HepG2 (cell line): Measurements from ENCODE around the gene RCOR1. TPM values are rescaled to one million over a fixed set of nuclear protein-coding genes. Genes with fewer than 3 reads are reported as not detected.

Experiments used
- CBX1 ChIP-seq: IDR thresholded peaks from one replicate; pipeline ENCODE4 v1.6.1; 2016; ENCODE audit warnings: antibody characterized with exemption, low read depth
- GZF1 ChIP-seq: sonication (generic); formaldehyde crosslinking; IDR thresholded peaks from 2 replicates; pipeline ENCODE4 v1.5.1; 2020; ENCODE audit warnings: mild to moderate bottlenecking, missing genetic modification reagents
- NAIF1 ChIP-seq: sonication (generic); formaldehyde crosslinking; IDR thresholded peaks from 2 replicates; pipeline ENCODE4 v1.5.0; 2020; ENCODE audit warnings: mild to moderate bottlenecking, missing genetic modification reagents, borderline replicate concordance
- NCOA2 ChIP-seq: sonication (generic); formaldehyde crosslinking; IDR thresholded peaks from 2 replicates; pipeline ENCODE4 v1.8.0; 2022; ENCODE audit warnings: inconsistent platforms
- NPAS2 ChIP-seq: sonication (generic); formaldehyde crosslinking; IDR thresholded peaks from 2 replicates; pipeline ENCODE4 v1.8.0; 2022; ENCODE audit warnings: mild to moderate bottlenecking, missing genetic modification reagents, borderline replicate concordance
- PATZ1 ChIP-seq: sonication (generic); formaldehyde crosslinking; IDR thresholded peaks from 2 replicates; pipeline ENCODE4 v1.4.0; 2020; ENCODE audit warnings: missing genetic modification reagents
- STAG1 ChIP-seq: sonication (generic); formaldehyde crosslinking; IDR thresholded peaks from 2 replicates; pipeline ENCODE4 v1.4.0; 2020; ENCODE audit warnings: missing genetic modification reagents
- TBX2 ChIP-seq: sonication (generic); formaldehyde crosslinking; IDR thresholded peaks from 2 replicates; pipeline ENCODE4 v1.5.0; 2020; ENCODE audit warnings: missing genetic modification reagents, mild to moderate bottlenecking, borderline replicate concordance
- TFDP2 ChIP-seq: sonication (generic); formaldehyde crosslinking; IDR thresholded peaks from 2 replicates; pipeline ENCODE4 v1.4.0; 2020; ENCODE audit warnings: missing genetic modification reagents
- ZBTB33 ChIP-seq: sonication (generic); formaldehyde crosslinking; IDR thresholded peaks from 2 replicates; pipeline ENCODE4 v1.4.0; 2020; ENCODE audit warnings: missing genetic modification reagents
- ZMYM3 ChIP-seq: sonication (generic); formaldehyde crosslinking; IDR thresholded peaks from 2 replicates; pipeline ENCODE4 v1.5.1; 2020; ENCODE audit warnings: mild to moderate bottlenecking, missing genetic modification reagents
- ZNF230 ChIP-seq: sonication (generic); formaldehyde crosslinking; IDR thresholded peaks from 2 replicates; pipeline ENCODE4 v1.4.0; 2020; ENCODE audit warnings: mild to moderate bottlenecking, missing genetic modification reagents
- ZNF572 ChIP-seq: sonication (generic); formaldehyde crosslinking; IDR thresholded peaks from 2 replicates; pipeline ENCODE4 v1.5.1; 2020; ENCODE audit warnings: mild to moderate bottlenecking, missing genetic modification reagents
- ZNF646 ChIP-seq: sonication (generic); formaldehyde crosslinking; IDR thresholded peaks from 2 replicates; pipeline ENCODE4 v1.9.0; 2021; ENCODE audit warnings: mild to moderate bottlenecking, missing genetic modification reagents
- ZNF710 ChIP-seq: sonication (generic); formaldehyde crosslinking; IDR thresholded peaks from 2 replicates; pipeline ENCODE4 v1.5.0; 2020; ENCODE audit warnings: mild to moderate bottlenecking, missing genetic modification reagents, borderline replicate concordance
- polyA plus RNA-seq, 8 experiments: library from polyadenylated mRNA; depleted of rRNA in 3 of 8; stranded (reverse) in 7 of 8; unstranded in 1 of 8; fragments of >200 nt; fragmentation: Illumina TruSeq in 4 of 8; extraction: Trizol in 4 of 8; gene quantifications; 2 replicates each; pipeline versions ENCODE4 v1.2.1 to v1.2.3, GENCODE V29; 2011 to 2016; ENCODE audit warnings: low read depth in 4 of 8, missing spikeins in 1 of 8, mixed read lengths in 1 of 8; ENCODE audit not compliant: insufficient read depth in 1 of 8
- total RNA-seq, 5 experiments: library from RNA; depleted of rRNA; stranded (reverse); fragments of >200 nt; fragmentation: Illumina TruSeq; extraction: Trizol; gene quantifications; 2 replicates each; pipeline ENCODE4 v1.2.3, GENCODE V29; 2016; ENCODE audit warnings: low read depth in 1 of 5

Gene RCOR1
- total and polyA plus RNA-seq, 2 of the 13 experiments (the other 11 are each of a cell fraction or from before 2014, with no cell fraction given), result 10.2 to 11.1 TPM

GRCh38 chr14:102593061-102593824 lies 794 bp downstream of the RCOR1 start (continued):
- no peak for TF ChIP-seq ZNF646
- 0 out of 2 replicates have a peak, but pooled peaks have one; percentile 5 for TF ChIP-seq STAG1 (CRISPR knock-in tag)
- TF ChIP-seq PATZ1 (CRISPR knock-in tag), result peak; percentile 70
- no peak for TF ChIP-seq NPAS2
- TF ChIP-seq TBX2 (CRISPR knock-in tag), result 0 out of 2 replicates have a peak, but pooled peaks have one; percentile 19
- no peak for TF ChIP-seq TFDP2 (CRISPR knock-in tag)
- TF ChIP-seq NAIF1, result no peak
- TF ChIP-seq CBX1, result no peak
- no peak for TF ChIP-seq GZF1 (CRISPR knock-in tag)
- TF ChIP-seq ZNF572 (CRISPR knock-in tag), result no peak
- TF ChIP-seq ZMYM3 (CRISPR knock-in tag), result no peak
- TF ChIP-seq NCOA2 (CRISPR knock-in tag), result no peak
- TF ChIP-seq ZNF710 (CRISPR knock-in tag), result no peak
- no peak for TF ChIP-seq ZNF230 (CRISPR knock-in tag)
- TF ChIP-seq ZBTB33, result no peak
